ENCODE data around the gene ZNF277. TPM values are rescaled to one million over a fixed set of nuclear protein-coding genes. Genes with fewer than 3 reads are reported as not detected.

Gene ZNF277
- total and polyA plus RNA-seq, 2 donors (not counting 3 experiments of a cell fraction or from before 2014, with no cell fraction given), result 7.8 to 22.6 TPM

DNA sequence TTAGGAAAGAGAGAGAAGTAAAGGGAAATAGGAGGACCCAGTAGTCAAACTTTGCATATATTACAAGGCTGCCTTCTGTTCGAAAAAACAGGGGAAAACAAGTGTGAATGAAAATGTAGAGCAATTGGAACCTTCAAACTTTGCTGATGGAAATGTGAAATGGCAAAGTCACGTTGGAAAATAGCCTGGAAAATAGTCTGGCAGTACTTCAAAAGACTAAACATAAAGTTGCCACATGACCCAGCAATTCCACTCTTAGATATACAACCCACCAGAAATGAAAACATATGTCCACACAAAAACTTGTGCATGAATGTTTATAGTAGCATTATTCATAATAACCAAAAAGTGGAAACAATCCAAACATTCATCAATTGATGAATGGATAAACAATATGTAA, 165.2 kb downstream of the ZNF277 start:
- FAIRE-seq (no peak), DNase-seq (ENCODE audit: low read depth, low spot score) (no peak)
- Histone ChIP-seq H3K9me1 (replicated peaks; ENCODE audit: control insufficient read depth, extremely low read depth, insufficient read depth, low read length) (no peaks in the 10 kb centered on the region), H2AFZ (ENCODE audit: low read depth, low read length) (no peak overlapping the region), H3K4me3 (replicated peaks in 1 of 3; ENCODE audit: insufficient read depth in 1 of 3, low read depth in 1 of 3, low read length in 3 of 3) (no peak overlapping the region), H3K4me2 (ENCODE audit: insufficient read depth, low read length) (no peak overlapping the region), H3K9ac (replicated peaks; ENCODE audit: extremely low read depth, insufficient read depth, low read length) (no peak overlapping the region), H3K27ac (ENCODE audit: insufficient read depth, low read depth, low read length) (no peak overlapping the region), H3K9me3 (replicated peaks; ENCODE audit: control insufficient read depth, insufficient read depth, low read length) (no peaks in the 10 kb centered on the region), H3K36me3 (ENCODE audit: control insufficient read depth in 2 of 2, extremely low read depth in 1 of 2, insufficient read depth in 2 of 2, low read length in 2 of 2) (no peaks in the 10 kb centered on the region), H3K4me1 (ENCODE audit: control insufficient read depth, extremely low read depth, insufficient read depth, low read length) (no peaks in the 10 kb centered on the region), H3K79me2 (ENCODE audit: control insufficient read depth, insufficient read depth, low read length) (no peaks in the 10 kb centered on the region), H3K27me3 (ENCODE audit: control insufficient read depth in 2 of 2, insufficient read depth in 2 of 2, low read length in 2 of 2) (peaks cover 3 to 5% of the 10 kb centered on the region in 2 experiments), H4K20me1 (replicated peaks; ENCODE audit: control insufficient read depth, extremely low read depth, insufficient read depth, low read length) (no peaks in the 10 kb centered on the region)
- intact Hi-C loops (cut with micrococcal nuclease), result no loop called here
- no peak for TF ChIP-seq GATA2 (IDR thresholded peaks at IDR 0.05; ENCODE audit: insufficient read depth, insufficient read length, low read depth, low read length)
- TF ChIP-seq POLR2AphosphoS5 (IDR thresholded peaks at IDR 0.05; ENCODE audit: insufficient read depth, low read depth, low read length), result no peak
- no peak for TF ChIP-seq MYC (IDR thresholded peaks at IDR 0.05; ENCODE audit: low read depth, low read length)
- TF ChIP-seq JUN (IDR thresholded peaks at IDR 0.05; ENCODE audit: borderline replicate concordance, insufficient read depth, insufficient read length, low read depth), result no peak
- TF ChIP-seq, protein P1, sequence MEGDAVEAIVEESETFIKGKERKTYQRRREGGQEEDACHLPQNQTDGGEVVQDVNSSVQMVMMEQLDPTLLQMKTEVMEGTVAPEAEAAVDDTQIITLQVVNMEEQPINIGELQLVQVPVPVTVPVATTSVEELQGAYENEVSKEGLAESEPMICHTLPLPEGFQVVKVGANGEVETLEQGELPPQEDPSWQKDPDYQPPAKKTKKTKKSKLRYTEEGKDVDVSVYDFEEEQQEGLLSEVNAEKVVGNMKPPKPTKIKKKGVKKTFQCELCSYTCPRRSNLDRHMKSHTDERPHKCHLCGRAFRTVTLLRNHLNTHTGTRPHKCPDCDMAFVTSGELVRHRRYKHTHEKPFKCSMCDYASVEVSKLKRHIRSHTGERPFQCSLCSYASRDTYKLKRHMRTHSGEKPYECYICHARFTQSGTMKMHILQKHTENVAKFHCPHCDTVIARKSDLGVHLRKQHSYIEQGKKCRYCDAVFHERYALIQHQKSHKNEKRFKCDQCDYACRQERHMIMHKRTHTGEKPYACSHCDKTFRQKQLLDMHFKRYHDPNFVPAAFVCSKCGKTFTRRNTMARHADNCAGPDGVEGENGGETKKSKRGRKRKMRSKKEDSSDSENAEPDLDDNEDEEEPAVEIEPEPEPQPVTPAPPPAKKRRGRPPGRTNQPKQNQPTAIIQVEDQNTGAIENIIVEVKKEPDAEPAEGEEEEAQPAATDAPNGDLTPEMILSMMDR (IDR thresholded peaks at IDR 0.05; ENCODE audit: extremely low read depth in 1 of 2, insufficient read depth in 1 of 2, low read depth in 1 of 2, low read length in 2 of 2), result no peak
- no peak for TF ChIP-seq EZH2 (IDR thresholded peaks at IDR 0.05; ENCODE audit: borderline replicate concordance, low read depth, low read length, severe bottlenecking)
- TF ChIP-seq FOS (IDR thresholded peaks at IDR 0.05; ENCODE audit: borderline replicate concordance, insufficient read depth, low read length), result no peak
- TF ChIP-seq POLR2A (IDR thresholded peaks at IDR 0.05; ENCODE audit: low read depth, low read length), result no peak
- TF ChIP-seq, protein P2, sequence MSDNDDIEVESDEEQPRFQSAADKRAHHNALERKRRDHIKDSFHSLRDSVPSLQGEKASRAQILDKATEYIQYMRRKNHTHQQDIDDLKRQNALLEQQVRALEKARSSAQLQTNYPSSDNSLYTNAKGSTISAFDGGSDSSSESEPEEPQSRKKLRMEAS (IDR thresholded peaks at IDR 0.05; ENCODE audit: insufficient read depth, insufficient read length), result no peak
- ChIA-PET CTCF (no interaction called here), POLR2A (no interaction called here)
- no TSS peak for BruUV-seq (replicated peaks)
- dilution Hi-C loops (cut with MboI; ENCODE audit: extremely low pct_ligation_motif_present, low sequenced_read_pairs), result no loop called here

Measured in endothelial cell of umbilical vein (primary cell).